Stimulated activated CD4-positive, alpha-beta T cell treated with anti-CD3 and anti-CD28 coated beads, Interleukin-4, amount 100 ng/mL, for 1 hour (primary cell): ENCODE measurements around the gene CGN.
A peak's percentile ranks its signal among the peaks of the same experiment; 100 is the strongest.
"Not testable (repeated sequence)": the region's sequence is repeated elsewhere in the genome, so short reads cannot be mapped to it uniquely, and the experiment has no call there.

ENCODE experiments used
- DNase-seq: peaks from one replicate; pipeline ENCODE4 v3.0.0-alpha.2; 2020

CGN gene

DNA sequence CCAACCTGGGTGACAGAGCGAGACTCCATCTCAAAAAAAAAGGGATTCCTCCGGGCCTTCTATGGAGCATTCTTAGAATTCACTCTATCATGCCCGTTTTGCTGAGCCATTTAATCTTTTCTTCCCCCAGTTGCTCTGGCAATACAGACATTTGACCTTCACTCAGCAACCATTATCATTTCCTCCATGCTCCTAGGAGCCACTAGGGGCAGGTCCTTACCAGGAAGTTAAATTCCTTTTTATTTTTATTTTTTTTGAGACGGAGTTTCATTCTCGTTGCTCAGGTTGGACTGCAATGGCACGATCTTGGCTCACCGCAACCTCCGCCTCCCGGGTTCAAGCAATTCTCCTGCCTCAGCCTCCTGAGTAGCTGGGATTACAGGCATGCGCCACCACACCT lies 9.7 kb upstream of the CGN start:
- no peak for DNase-seq

GRCh38 chr1:151502035-151502700 lies 9.0 kb upstream of the CGN start:
- no peak for DNase-seq

GRCh38 chr1:151502859-151503780 lies 8.1 kb upstream of the CGN start:
- DNase-seq = no peak

DNA sequence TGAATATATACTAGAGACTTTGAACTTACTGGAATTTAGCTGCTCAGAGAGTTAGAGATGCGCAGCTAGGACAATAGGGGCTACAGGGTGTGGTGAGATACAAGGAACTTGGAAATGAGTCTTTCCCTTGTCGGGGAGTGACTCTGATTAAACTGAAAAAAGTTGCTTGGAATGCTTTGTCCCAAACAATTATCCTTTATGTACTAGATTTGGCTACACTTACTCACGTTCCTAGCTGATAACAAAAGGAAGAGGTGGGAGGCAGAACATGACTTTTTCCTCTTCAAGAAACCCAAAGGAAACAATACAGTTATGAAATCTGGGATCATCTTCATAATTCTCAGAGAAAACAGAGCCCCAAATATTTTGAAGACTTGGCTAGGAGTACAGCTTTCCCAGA lies 6.9 kb upstream of the CGN start:
- no peak for DNase-seq

GRCh38 chr1:151504759-151505158 lies 6.4 kb upstream of the CGN start:
- DNase-seq = no peak

- no peak for DNase-seq
Observed at GRCh38 chr1:151508833-151509232, 2.4 kb upstream of the CGN start.

DNA sequence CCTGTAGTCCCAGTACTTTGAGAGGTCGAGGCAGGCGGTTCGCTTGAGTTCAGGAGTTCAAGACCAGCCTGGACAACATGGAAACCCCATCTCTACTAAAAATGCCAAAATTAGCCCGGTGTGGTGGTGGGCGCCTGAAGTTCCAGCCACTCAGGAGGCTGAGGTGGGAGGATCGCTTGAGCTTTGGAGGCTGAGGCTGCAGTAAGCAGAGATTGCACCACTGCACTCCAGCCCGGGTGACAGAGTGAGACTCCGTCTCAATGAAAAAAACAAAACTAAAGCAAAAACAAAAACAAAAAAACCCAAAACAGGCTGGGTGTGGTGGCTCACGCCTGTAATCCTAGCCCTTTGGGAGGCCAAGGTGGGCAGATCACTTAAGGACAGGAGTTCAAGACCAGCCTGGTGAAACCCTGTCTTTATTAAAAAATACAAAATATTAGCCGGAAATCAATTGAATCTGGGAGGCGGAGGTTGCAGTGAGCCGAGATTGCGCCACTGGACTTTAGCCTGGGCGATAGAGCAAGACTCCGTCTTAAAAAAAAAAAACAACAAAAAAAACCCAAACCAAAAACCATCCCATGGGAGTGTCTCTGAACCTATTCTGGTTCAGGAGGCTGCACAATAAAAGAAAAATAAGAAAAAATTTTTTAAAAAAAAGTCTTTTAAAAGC lies 1.7 kb upstream of the CGN start:
- DNase-seq = no peak

GRCh38 chr1:151510020-151510405 lies 1.2 kb upstream of the CGN start:
- no peak for DNase-seq

DNA sequence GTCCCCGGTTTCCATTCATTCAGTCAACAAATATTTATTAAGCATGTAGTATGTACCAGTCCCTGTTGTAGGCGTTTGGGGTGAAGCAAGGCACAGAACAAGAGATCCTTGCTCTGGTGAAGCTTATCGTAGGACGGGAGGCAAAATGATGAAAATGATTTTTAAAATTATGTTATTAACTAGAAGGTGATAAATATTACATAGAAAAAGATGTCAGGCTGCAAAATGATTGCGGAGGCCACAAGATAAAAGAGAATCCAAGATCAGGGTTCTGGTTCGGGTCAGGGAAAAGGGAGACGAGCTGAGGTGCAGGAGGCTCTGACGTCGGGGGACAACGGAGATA lies 602 bp upstream of the CGN start:
- no peak for DNase-seq

- peak; percentile 15 for DNase-seq
Observed at GRCh38 chr1:151511636-151512215, 539 bp downstream of the CGN start.

DNA sequence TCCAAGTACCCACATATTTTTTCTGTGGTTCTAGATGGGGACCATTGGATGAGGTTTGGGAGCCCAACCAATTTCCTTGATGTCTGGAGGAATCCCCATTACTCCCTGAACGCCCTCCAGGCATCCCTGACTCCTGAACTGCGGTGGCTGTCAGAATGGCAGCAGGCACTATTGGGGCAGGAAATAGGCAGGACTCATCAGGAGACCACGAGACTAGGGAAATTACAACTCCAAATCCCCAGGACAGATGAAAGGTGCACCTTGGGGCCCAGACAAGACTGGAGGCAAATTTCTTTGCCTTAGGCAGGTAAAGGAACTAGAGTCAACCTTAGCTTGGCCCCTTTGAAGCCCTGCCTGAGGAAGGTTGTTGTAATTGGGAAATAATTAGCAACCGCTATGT lies 1.1 kb downstream of the CGN start:
- DNase-seq = no peak

DNA sequence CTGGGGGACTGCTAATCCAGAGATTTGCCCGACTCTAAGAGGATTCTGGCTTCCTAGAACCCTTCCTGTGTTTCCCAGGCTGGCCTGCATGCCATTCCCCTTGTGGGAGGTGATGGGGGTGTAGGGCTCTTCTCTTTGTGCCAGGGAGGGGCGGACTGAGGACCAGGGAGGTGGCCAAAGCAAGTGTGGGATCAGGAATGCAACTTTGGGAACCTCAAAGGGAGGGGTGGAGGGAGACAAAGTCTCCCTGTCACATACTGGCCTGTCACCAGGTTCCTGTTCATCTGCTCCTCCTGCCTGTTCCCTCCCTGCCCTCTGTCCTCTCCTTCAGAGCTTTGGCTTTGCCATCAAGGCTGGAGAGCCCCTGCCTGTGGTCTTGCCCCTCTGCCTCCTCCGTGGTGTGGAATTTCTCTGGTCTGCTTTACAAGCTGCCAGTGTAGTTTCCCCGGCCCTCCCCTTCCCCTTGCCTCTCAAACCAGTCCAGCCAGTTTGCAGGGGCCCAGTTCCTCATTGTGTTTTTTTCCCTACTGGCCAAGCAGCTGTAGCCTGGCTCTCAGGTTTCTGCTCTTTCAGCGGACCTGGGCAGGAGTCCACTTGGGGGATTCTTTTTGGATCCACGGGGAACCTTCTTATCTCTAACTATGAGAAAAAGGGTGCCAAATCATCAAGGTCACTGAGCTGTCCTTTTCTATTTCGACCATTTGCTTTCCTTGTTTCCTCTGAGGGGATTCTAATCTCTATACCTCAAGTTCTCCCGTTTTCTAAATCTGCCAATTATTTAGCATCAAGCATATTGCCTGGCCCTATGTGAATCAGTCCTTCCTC lies 1.8 kb downstream of the CGN start:
- no peak for DNase-seq

DNA sequence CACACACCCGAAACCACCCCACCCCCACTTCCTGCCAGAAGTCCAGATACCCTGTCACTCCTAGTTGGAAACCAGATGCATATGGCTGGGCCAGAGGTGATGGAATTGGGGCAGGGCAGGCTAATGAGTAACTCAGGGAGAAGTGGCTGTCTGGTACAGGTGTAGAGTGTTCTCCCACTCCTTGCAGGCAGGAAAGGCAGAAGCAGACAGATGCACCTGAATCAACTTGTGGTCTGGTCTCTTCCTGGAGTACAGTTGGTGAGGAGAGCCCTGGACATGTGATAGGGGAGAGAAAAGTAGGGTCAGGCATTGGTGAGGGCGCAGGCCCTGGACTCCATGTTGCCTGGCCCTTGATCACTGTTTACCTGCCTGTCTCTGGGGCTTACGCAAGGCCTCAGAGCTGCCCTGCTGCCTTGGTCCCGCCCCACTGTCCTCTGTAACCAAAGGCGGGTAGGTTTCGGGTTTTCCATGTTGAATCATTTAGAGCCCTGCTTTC lies 2.5 kb downstream of the CGN start:
- DNase-seq = no peak

DNA sequence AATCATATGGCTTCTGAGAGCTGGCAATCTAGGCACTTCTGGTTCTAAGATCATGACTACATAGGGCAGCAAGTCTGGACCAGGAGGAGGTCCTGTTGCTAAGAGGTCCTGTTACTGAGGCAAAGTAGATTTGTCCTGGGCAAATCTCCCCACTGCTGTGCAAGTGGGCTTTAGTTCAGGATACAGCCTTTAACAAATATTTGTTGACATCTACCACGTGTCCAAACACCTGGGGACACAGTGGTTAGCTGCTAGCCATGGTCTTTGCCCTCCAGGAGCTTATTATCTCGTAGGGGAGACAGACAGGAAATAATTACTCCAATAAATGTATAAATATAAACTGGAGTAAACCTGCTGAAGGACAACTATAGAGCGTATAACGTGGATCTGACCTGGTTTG lies 3.2 kb downstream of the CGN start:
- DNase-seq = no peak

GRCh38 chr1:151515265-151515664 lies 4.1 kb downstream of the CGN start:
- DNase-seq = no peak

DNA sequence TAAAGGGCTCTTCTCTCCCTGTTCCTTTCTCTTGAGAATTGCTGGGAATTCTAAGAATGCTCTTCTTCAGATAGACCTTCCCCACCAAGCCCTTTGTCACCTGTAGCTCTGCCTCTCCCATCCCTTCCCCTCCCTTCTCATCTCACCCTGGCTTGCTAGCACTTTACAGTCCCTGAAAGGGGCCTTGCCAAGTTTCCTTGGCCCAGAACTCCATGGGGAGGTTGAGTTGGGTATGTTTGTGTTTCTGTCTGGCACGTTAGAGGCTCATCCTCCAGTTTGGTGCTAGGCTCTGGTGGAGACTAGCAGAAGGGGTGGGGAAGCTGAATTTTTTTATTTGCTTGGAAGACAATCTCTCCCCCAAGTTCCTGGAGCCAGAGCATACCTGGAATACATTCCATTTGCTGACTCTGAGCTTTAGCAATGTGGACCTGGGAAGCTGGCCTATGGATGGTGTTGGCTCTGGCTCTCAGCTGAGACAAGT lies 4.9 kb downstream of the CGN start:
- no peak for DNase-seq

DNA sequence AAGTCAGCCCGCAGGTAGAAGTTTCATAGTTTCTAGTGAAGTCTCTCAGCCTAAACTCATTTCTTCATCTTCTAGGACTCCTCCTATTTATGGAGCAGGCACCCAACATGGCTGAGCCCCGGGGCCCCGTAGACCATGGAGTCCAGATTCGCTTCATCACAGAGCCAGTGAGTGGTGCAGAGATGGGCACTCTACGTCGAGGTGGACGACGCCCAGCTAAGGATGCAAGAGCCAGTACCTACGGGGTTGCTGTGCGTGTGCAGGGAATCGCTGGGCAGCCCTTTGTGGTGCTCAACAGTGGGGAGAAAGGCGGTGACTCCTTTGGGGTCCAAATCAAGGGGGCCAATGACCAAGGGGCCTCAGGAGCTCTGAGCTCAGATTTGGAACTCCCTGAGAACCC lies 7.2 kb downstream of the CGN start:
- no peak for DNase-seq

DNA sequence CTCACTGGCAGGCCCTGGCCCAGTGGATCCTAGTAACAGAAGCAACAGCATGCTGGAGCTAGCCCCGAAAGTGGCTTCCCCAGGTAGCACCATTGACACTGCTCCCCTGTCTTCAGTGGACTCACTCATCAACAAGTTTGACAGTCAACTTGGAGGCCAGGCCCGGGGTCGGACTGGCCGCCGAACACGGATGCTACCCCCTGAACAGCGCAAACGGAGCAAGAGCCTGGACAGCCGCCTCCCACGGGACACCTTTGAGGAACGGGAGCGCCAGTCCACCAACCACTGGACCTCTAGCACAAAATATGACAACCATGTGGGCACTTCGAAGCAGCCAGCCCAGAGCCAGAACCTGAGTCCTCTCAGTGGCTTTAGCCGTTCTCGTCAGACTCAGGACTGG lies 7.7 kb downstream of the CGN start:
- no peak for DNase-seq

DNA sequence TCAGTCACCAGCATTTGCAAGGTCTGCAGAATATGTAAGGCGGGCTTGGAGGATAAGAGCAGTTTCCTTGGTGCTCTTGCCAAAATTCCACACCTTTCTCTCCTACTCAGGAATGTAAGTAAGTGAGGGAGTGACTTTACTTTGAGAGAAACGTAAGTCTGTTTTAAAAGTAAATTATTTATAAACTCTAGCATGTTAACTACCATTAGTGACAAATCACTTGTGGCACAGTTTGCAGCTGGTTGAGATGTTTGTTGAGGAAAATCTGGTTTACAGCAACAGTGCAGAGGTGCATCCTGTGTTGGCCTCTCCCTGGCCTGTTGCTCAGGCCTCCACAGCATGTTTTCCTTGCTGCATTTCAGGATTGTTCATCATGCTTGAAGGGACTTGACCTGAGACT lies 8.5 kb downstream of the CGN start:
- DNase-seq = no peak

GRCh38 chr1:151520359-151520758 lies 9.2 kb downstream of the CGN start:
- DNase-seq = no peak

GRCh38 chr1:151522427-151522826 lies 11.2 kb downstream of the CGN start:
- not testable (repeated sequence) for DNase-seq

- DNase-seq = no peak
Observed at GRCh38 chr1:151523326-151523725, 12.1 kb downstream of the CGN start.
